ENCODE results near the gene AK2.

Gene AK2

GRCh38 chr1:33022650-33023200 lies 14.0 kb downstream of the AK2 start (continued):
- TF ChIP-seq CSRNP3 (CRISPR knock-in tag; IDR thresholded peaks at IDR 0.05): no peak
- no peak for TF ChIP-seq PPARA (CRISPR knock-in tag; IDR thresholded peaks at IDR 0.05; ENCODE audit: borderline replicate concordance)
- TF ChIP-seq ISL1 (CRISPR knock-in tag; IDR thresholded peaks at IDR 0.05): no peak
- no peak for TF ChIP-seq ESRRG (CRISPR knock-in tag; IDR thresholded peaks at IDR 0.05)
- no peak for TF ChIP-seq GLIS3 (CRISPR knock-in tag; IDR thresholded peaks at IDR 0.05)
- no peak for TF ChIP-seq PATZ1 (CRISPR knock-in tag; IDR thresholded peaks at IDR 0.05; ENCODE audit: borderline replicate concordance)
- no peak for TF ChIP-seq TOX (CRISPR knock-in tag; IDR thresholded peaks at IDR 0.05; ENCODE audit: borderline replicate concordance)

- ATAC-seq: no peak
- TF ChIP-seq TOX (CRISPR knock-in tag; IDR thresholded peaks at IDR 0.05; ENCODE audit: borderline replicate concordance) (no peak), ZNF70 (CRISPR knock-in tag; IDR thresholded peaks at IDR 0.05) (no peak), TCF4 (CRISPR knock-in tag; IDR thresholded peaks at IDR 0.05; ENCODE audit: borderline replicate concordance) (no peak), CSDC2 (CRISPR knock-in tag; IDR thresholded peaks at IDR 0.05) (no peak), ZFP30 (CRISPR knock-in tag; IDR thresholded peaks at IDR 0.05) (no peak), ZNF565 (CRISPR knock-in tag; conservative IDR thresholded peaks at IDR 0.05; ENCODE audit: low read depth) (no peak), ZNF8 (CRISPR knock-in tag; IDR thresholded peaks at IDR 0.05) (no peak), ISL1 (CRISPR knock-in tag; IDR thresholded peaks at IDR 0.05) (no peak), OSR1 (CRISPR knock-in tag; IDR thresholded peaks at IDR 0.05) (no peak)
- TF ChIP-seq, protein P1, sequence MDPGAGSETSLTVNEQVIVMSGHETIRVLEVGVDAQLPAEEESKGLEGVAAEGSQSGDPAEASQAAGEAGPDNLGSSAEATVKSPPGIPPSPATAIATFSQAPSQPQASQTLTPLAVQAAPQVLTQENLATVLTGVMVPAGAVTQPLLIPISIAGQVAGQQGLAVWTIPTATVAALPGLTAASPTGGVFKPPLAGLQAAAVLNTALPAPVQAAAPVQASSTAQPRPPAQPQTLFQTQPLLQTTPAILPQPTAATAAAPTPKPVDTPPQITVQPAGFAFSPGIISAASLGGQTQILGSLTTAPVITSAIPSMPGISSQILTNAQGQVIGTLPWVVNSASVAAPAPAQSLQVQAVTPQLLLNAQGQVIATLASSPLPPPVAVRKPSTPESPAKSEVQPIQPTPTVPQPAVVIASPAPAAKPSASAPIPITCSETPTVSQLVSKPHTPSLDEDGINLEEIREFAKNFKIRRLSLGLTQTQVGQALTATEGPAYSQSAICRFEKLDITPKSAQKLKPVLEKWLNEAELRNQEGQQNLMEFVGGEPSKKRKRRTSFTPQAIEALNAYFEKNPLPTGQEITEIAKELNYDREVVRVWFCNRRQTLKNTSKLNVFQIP (CRISPR knock-in tag; IDR thresholded peaks at IDR 0.05; ENCODE audit: borderline replicate concordance, low read depth): no peak
- TF ChIP-seq, protein P2, sequence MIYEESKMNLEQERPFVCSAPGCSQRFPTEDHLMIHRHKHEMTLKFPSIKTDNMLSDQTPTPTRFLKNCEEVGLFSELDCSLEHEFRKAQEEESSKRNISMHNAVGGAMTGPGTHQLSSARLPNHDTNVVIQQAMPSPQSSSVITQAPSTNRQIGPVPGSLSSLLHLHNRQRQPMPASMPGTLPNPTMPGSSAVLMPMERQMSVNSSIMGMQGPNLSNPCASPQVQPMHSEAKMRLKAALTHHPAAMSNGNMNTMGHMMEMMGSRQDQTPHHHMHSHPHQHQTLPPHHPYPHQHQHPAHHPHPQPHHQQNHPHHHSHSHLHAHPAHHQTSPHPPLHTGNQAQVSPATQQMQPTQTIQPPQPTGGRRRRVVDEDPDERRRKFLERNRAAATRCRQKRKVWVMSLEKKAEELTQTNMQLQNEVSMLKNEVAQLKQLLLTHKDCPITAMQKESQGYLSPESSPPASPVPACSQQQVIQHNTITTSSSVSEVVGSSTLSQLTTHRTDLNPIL (CRISPR knock-in tag; IDR thresholded peaks at IDR 0.05; ENCODE audit: low read depth): no peak
Measured at GRCh38 chr1:33021567-33022431, 14.9 kb downstream of the AK2 start.

DNA sequence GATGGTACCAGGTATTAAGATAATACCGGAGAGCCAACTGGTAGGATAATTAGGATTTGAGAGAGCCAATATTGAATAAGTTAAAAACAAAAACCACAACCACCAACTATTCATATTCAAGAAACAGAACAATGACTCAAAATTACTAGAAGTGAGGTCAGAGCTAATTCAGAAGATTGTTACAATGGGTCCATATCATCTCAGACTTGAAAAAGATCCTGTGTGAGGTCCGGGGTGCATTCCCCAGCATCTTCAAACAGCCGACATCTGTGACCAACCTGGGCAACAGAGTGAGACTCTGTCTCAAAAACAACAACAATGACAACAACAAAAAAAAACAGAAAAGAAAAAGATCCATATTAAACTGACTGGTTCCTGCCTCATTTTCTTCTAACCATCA lies 18.6 kb downstream of the AK2 start:
- TF ChIP-seq CSRNP3 (CRISPR knock-in tag; IDR thresholded peaks at IDR 0.05) (no peak), ISL1 (CRISPR knock-in tag; IDR thresholded peaks at IDR 0.05) (no peak), TCF4 (CRISPR knock-in tag; IDR thresholded peaks at IDR 0.05; ENCODE audit: borderline replicate concordance) (no peak), TOX (CRISPR knock-in tag; IDR thresholded peaks at IDR 0.05; ENCODE audit: borderline replicate concordance) (no peak), ZFP30 (CRISPR knock-in tag; IDR thresholded peaks at IDR 0.05) (no peak), BACH2 (CRISPR knock-in tag; IDR thresholded peaks at IDR 0.05; ENCODE audit: borderline replicate concordance) (no peak), CSDC2 (CRISPR knock-in tag; IDR thresholded peaks at IDR 0.05) (no peak), ZNF8 (CRISPR knock-in tag; IDR thresholded peaks at IDR 0.05) (no peak), ZNF565 (CRISPR knock-in tag; conservative IDR thresholded peaks at IDR 0.05; ENCODE audit: low read depth) (no peak), PATZ1 (CRISPR knock-in tag; IDR thresholded peaks at IDR 0.05; ENCODE audit: borderline replicate concordance) (no peak), GLIS3 (CRISPR knock-in tag; IDR thresholded peaks at IDR 0.05) (no peak)
- TF ChIP-seq, protein P1 (CRISPR knock-in tag; IDR thresholded peaks at IDR 0.05; ENCODE audit: borderline replicate concordance, low read depth): no peak
- no peak for ATAC-seq

Measured in SK-N-SH treated with all-trans-retinoic acid at 6 μM for 48 hours (cell line).